RCC 7860 (cell line): ENCODE data around the gene BRAF.
"Not testable (repeated sequence)": the region's sequence is repeated elsewhere in the genome, so short reads cannot be mapped to it uniquely, and the experiment has no call there.

ENCODE experiments used
- DNase-seq: peaks from one replicate; pipeline ENCODE4 v3.0.0-alpha.2; 2015; ENCODE audit warnings: low spot score
- FAIRE-seq: peaks from 2 replicates; lab custom pipeline; 2012; peaks lifted over from hg19 to GRCh38; lab: Jason Lieb, UNC

Gene BRAF

GRCh38 chr7:140684066-140684950 lies 240.4 kb downstream of the BRAF start:
- FAIRE-seq = no peak

GRCh38 chr7:140683657-140684056 lies 241.1 kb downstream of the BRAF start:
- no peak for FAIRE-seq
- no peak for DNase-seq

More at GRCh38 chr7:140684066-140684950, 240.4 kb downstream of the BRAF start:
- no peak for DNase-seq

GRCh38 chr7:140681766-140682165 lies 243.0 kb downstream of the BRAF start:
- FAIRE-seq = no peak
- no peak for DNase-seq

- no peak for DNase-seq
- FAIRE-seq = no peak
Observed at GRCh38 chr7:140680886-140681285, 243.8 kb downstream of the BRAF start.

- FAIRE-seq = no peak
Observed at GRCh38 chr7:140679186-140679585, 245.5 kb downstream of the BRAF start.

GRCh38 chr7:140678816-140679130 lies 246.0 kb downstream of the BRAF start:
- DNase-seq (no peak), FAIRE-seq (no peak)

More at GRCh38 chr7:140679186-140679585, 245.5 kb downstream of the BRAF start:
- no peak for DNase-seq

- FAIRE-seq = no peak
- DNase-seq = no peak
Observed at GRCh38 chr7:140678081-140678815, 246.5 kb downstream of the BRAF start.

- FAIRE-seq = no peak
Observed at GRCh38 chr7:140677496-140677895, 247.2 kb downstream of the BRAF start.

GRCh38 chr7:140676956-140677355 lies 247.8 kb downstream of the BRAF start:
- DNase-seq, FAIRE-seq: not testable (repeated sequence)

More at GRCh38 chr7:140677496-140677895, 247.2 kb downstream of the BRAF start:
- DNase-seq = no peak

- no peak for FAIRE-seq
- DNase-seq = no peak
Observed at GRCh38 chr7:140676306-140676705, 248.4 kb downstream of the BRAF start.

GRCh38 chr7:140675726-140676125 lies 249.0 kb downstream of the BRAF start:
- DNase-seq = no peak

GRCh38 chr7:140674899-140675701 lies 249.6 kb downstream of the BRAF start:
- FAIRE-seq = peak; percentile 92
- peak; percentile 80 for DNase-seq

More at GRCh38 chr7:140675726-140676125, 249.0 kb downstream of the BRAF start:
- FAIRE-seq = no peak

GRCh38 chr7:140674356-140674800 lies 250.4 kb downstream of the BRAF start:
- DNase-seq (no peak), FAIRE-seq (no peak)

GRCh38 chr7:140673774-140674155 lies 251.0 kb downstream of the BRAF start:
- DNase-seq = no peak
- no peak for FAIRE-seq

- DNase-seq (no peak), FAIRE-seq (no peak)
Observed at GRCh38 chr7:140673063-140673773, 251.5 kb downstream of the BRAF start.

GRCh38 chr7:140672382-140673062 lies 252.2 kb downstream of the BRAF start, which contains the start of gene ADCK2:
TSS of gene ADCK2 (plus strand) at chr7:140672945. CDS start at chr7:140673331, 386 bp downstream.
- FAIRE-seq (no peak), DNase-seq (peak; percentile 10)

GRCh38 chr7:140671966-140672365 lies 252.8 kb downstream of the BRAF start:
- FAIRE-seq (no peak), DNase-seq (no peak)

- FAIRE-seq = no peak
- no peak for DNase-seq
Observed at GRCh38 chr7:140670343-140670935, 254.3 kb downstream of the BRAF start.

- FAIRE-seq, DNase-seq: not testable (repeated sequence)
Observed at GRCh38 chr7:140669862-140670261, 254.9 kb downstream of the BRAF start.
